CD4-positive, alpha-beta memory T cell (primary cell): Measurements from ENCODE around the gene CDH13. TPM values are rescaled to one million over a fixed set of nuclear protein-coding genes. Genes with fewer than 3 reads are reported as not detected.

Experiments used
- CTCF ChIA-PET: fragments of 350-600 bp; sonication (Branson Sonifier 250); formaldehyde crosslinking; loops from one replicate; lab custom pipeline; 2021; ENCODE audit warnings: inconsistent platforms; ENCODE audit not compliant: partially characterized antibody; lab: Charles Lee
- POLR2A ChIA-PET: fragments of 350-600 bp; sonication (Branson Sonifier 250); formaldehyde crosslinking; loops from one replicate; lab custom pipeline; 2021; ENCODE audit not compliant: partially characterized antibody; lab: Charles Lee
- DNase-seq, 5 donors: peaks; one replicate each; pipeline versions ENCODE4 v3.0.0 to v3.0.0-alpha.2; 2020 to 2022; ENCODE audit warnings: mixed read lengths in 1 of 5
- H3K27ac ChIP-seq: one replicate; pipeline ENCODE4 v1.7.0; 2013; ENCODE audit warnings: low read depth, low read length
- H3K27me3 ChIP-seq: 2 replicates; pipeline ENCODE4 v1.7.0; 2013; ENCODE audit warnings: mild to moderate bottlenecking, low read length, moderate library complexity; ENCODE audit not compliant: insufficient read depth
- H3K36me3 ChIP-seq: 2 replicates; pipeline ENCODE4 v1.7.0; 2013; ENCODE audit warnings: mild to moderate bottlenecking, low read length, moderate library complexity; ENCODE audit not compliant: insufficient read depth
- H3K4me1 ChIP-seq: 2 replicates; pipeline ENCODE4 v1.7.0; 2013; ENCODE audit warnings: mild to moderate bottlenecking, low read length, moderate library complexity; ENCODE audit not compliant: insufficient read depth
- H3K4me3 ChIP-seq, 2 donors: one replicate each; pipeline ENCODE4 v1.7.0; 2013; ENCODE audit warnings: low read length in 2 of 2, mild to moderate bottlenecking in 1 of 2
- H3K9me3 ChIP-seq, 2 donors: one replicate each; pipeline ENCODE4 v1.7.0; 2013; ENCODE audit warnings: low read length in 2 of 2, control low read depth in 1 of 2; ENCODE audit not compliant: control insufficient read depth in 1 of 2
- H3K27ac Mint-ChIP-seq, 7 donors: one replicate each; pipeline ENCODE4 v1.8.0; 2020 to 2021; ENCODE audit warnings: mixed read lengths in 7 of 7, mild to moderate bottlenecking in 6 of 7, inconsistent platforms in 3 of 7, moderate library complexity in 3 of 7
- H3K27me3 Mint-ChIP-seq, 2 donors: one replicate each; pipeline ENCODE4 v1.8.0; 2020 to 2021; ENCODE audit warnings: mixed read lengths in 2 of 2
- H3K36me3 Mint-ChIP-seq, 2 donors: one replicate each; pipeline ENCODE4 v1.8.0; 2020 to 2021; ENCODE audit warnings: mixed read lengths in 2 of 2, inconsistent platforms in 1 of 2, mild to moderate bottlenecking in 1 of 2
- H3K4me1 Mint-ChIP-seq, 4 donors: one replicate each; pipeline ENCODE4 v1.8.0; 2020 to 2021; ENCODE audit warnings: mixed read lengths in 4 of 4, mild to moderate bottlenecking in 1 of 4
- H3K4me3 Mint-ChIP-seq, 8 donors: one replicate each; pipeline ENCODE4 v1.8.0; 2020 to 2021; ENCODE audit warnings: mixed read lengths in 8 of 8, mild to moderate bottlenecking in 7 of 8, moderate library complexity in 6 of 8, inconsistent platforms in 3 of 8
- H3K9me3 Mint-ChIP-seq, 8 donors: one replicate each; pipeline ENCODE4 v1.8.0; 2020 to 2021; ENCODE audit warnings: mixed read lengths in 8 of 8, mild to moderate bottlenecking in 5 of 8, inconsistent platforms in 3 of 8, moderate library complexity in 1 of 8
- intact Hi-C: fragments of 100-400 bp; cut with micrococcal nuclease; formaldehyde crosslinking; loops from one replicate; pipeline ENCODE4 v1.15.1; 2023
- polyA plus RNA-seq, 2 donors: library from polyadenylated mRNA; unstranded; fragments of 300-500 nt; fragmentation: Illumina TruSeq; gene quantifications; one replicate each; pipeline ENCODE4 v1.2.3, GENCODE V29; 2021
- total RNA-seq, 2 experiments: library from RNA; stranded (reverse); gene quantifications; one replicate each; pipeline ENCODE4 v1.2.3, GENCODE V29; 2021

The CDH13 gene
- total and polyA plus RNA-seq, 4 experiments from 2014 or later: not detected

GRCh38 chr16:83762141-83762991 lies 1135.6 kb downstream of the CDH13 start:
- no peak overlapping the region for H3K27ac Mint-ChIP-seq
- no peaks in the 10 kb centered on the region for H3K27me3 ChIP-seq
- no peaks in the 10 kb centered on the region for H3K36me3 ChIP-seq
- no peak overlapping the region for H3K4me3 ChIP-seq
- POLR2A ChIA-PET: no interaction called here
- intact Hi-C loops: no loop called here
- no peaks in the 10 kb centered on the region for H3K4me1 Mint-ChIP-seq
- no peaks in the 10 kb centered on the region for H3K9me3 ChIP-seq
- DNase-seq: no peak
- peaks cover 1 to 4% of the 10 kb centered on the region in 2 donors for H3K27me3 Mint-ChIP-seq
- H3K4me1 ChIP-seq: no peaks in the 10 kb centered on the region
- no peaks in the 10 kb centered on the region for H3K36me3 Mint-ChIP-seq
- CTCF ChIA-PET: no interaction called here
- H3K27ac ChIP-seq: no peak overlapping the region
- H3K4me3 Mint-ChIP-seq: no peak overlapping the region
- peaks cover 0 to 1% (median 0%) of the 10 kb centered on the region in 8 donors for H3K9me3 Mint-ChIP-seq

DNA sequence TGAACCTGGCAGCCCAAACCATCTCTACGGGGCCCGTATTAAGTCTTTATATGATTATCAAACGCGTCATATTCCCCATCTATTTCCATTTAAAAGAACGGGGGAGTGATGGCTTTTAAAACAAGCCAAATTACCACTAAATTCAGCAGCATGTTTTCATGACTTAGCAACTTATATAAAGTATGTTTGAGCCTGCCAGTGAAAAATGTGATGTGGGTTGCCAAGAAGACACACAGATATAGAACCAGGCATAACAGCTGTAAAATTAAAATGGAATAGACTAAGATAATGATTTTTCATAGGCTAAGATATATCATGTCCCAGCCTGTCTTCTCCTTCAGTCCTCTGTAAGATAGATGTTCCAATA lies 1136.2 kb downstream of the CDH13 start:
- POLR2A ChIA-PET: no interaction called here
- intact Hi-C loops: no loop called here
- CTCF ChIA-PET: no interaction called here

GRCh38 chr16:83768986-83769385 lies 1142.2 kb downstream of the CDH13 start:
- H3K27ac Mint-ChIP-seq: no peak overlapping the region
- H3K36me3 ChIP-seq: no peaks in the 10 kb centered on the region
- no peak overlapping the region for H3K4me3 ChIP-seq
- intact Hi-C loops: no loop called here
- ChIA-PET POLR2A (no interaction called here), CTCF (no interaction called here)
- no peaks in the 10 kb centered on the region for H3K36me3 Mint-ChIP-seq
- no peak for DNase-seq
- no peaks in the 10 kb centered on the region for H3K9me3 ChIP-seq
- no peaks in the 10 kb centered on the region for H3K4me1 Mint-ChIP-seq
- peaks cover 0 to 4% (median 0%) of the 10 kb centered on the region in 8 donors for H3K9me3 Mint-ChIP-seq
- H3K4me3 Mint-ChIP-seq: no peak overlapping the region
- no peaks in the 10 kb centered on the region for H3K27me3 ChIP-seq
- peaks cover 0 to 18% of the 10 kb centered on the region in 2 donors for H3K27me3 Mint-ChIP-seq
- no peak overlapping the region for H3K27ac ChIP-seq
- no peaks in the 10 kb centered on the region for H3K4me1 ChIP-seq

More for the DNA sequence above, 1136.2 kb downstream of the CDH13 start:
- H3K36me3 ChIP-seq: no peaks in the 10 kb centered on the region
- H3K27ac Mint-ChIP-seq: no peak overlapping the region
- H3K9me3 Mint-ChIP-seq: peaks cover 0 to 1% (median 0%) of the 10 kb centered on the region in 8 donors
- H3K4me1 ChIP-seq: no peaks in the 10 kb centered on the region
- no peaks in the 10 kb centered on the region for H3K36me3 Mint-ChIP-seq
- H3K9me3 ChIP-seq: no peaks in the 10 kb centered on the region
- peaks cover 0 to 6% of the 10 kb centered on the region in 2 donors for H3K27me3 Mint-ChIP-seq
- H3K4me3 ChIP-seq: no peak overlapping the region
- H3K4me3 Mint-ChIP-seq: no peak overlapping the region
- no peaks in the 10 kb centered on the region for H3K27me3 ChIP-seq
- no peak overlapping the region for H3K27ac ChIP-seq
- no peak for DNase-seq
- H3K4me1 Mint-ChIP-seq: no peaks in the 10 kb centered on the region

- DNase-seq: no peak
- H3K27me3 Mint-ChIP-seq: peaks cover 0 to 18% of the 10 kb centered on the region in 2 donors
- Histone ChIP-seq H3K4me3 (no peak overlapping the region), H3K9me3 (no peaks in the 10 kb centered on the region), H3K4me1 (no peaks in the 10 kb centered on the region), H3K27ac (no peak overlapping the region), H3K27me3 (no peaks in the 10 kb centered on the region), H3K36me3 (no peaks in the 10 kb centered on the region)
- H3K27ac Mint-ChIP-seq: no peak overlapping the region
- CTCF ChIA-PET: no interaction called here
- intact Hi-C loops: no loop called here
- no peaks in the 10 kb centered on the region for H3K36me3 Mint-ChIP-seq
- H3K4me1 Mint-ChIP-seq: no peaks in the 10 kb centered on the region
- POLR2A ChIA-PET: no interaction called here
- H3K9me3 Mint-ChIP-seq: peaks cover 0 to 4% (median 0%) of the 10 kb centered on the region in 8 donors
- no peak overlapping the region for H3K4me3 Mint-ChIP-seq
Observed at GRCh38 chr16:83769397-83770008, 1142.7 kb downstream of the CDH13 start.

- ChIA-PET POLR2A (no interaction called here), CTCF (no interaction called here)
- Histone ChIP-seq H3K27ac (no peak overlapping the region), H3K9me3 (no peaks in the 10 kb centered on the region), H3K27me3 (no peaks in the 10 kb centered on the region), H3K4me3 (no peak overlapping the region), H3K4me1 (no peaks in the 10 kb centered on the region), H3K36me3 (no peaks in the 10 kb centered on the region)
- Mint-ChIP-seq H3K27ac (no peak overlapping the region), H3K27me3 (peaks cover under 1 to 16% of the 10 kb centered on the region in 2 donors), H3K4me3 (no peak overlapping the region), H3K4me1 (no peaks in the 10 kb centered on the region), H3K36me3 (no peaks in the 10 kb centered on the region), H3K9me3 (peaks cover 0 to 4% (median 0%) of the 10 kb centered on the region in 8 donors)
- no peak for DNase-seq
- intact Hi-C loops: no loop called here
Observed at GRCh38 chr16:83771306-83771942, 1144.7 kb downstream of the CDH13 start.

DNA sequence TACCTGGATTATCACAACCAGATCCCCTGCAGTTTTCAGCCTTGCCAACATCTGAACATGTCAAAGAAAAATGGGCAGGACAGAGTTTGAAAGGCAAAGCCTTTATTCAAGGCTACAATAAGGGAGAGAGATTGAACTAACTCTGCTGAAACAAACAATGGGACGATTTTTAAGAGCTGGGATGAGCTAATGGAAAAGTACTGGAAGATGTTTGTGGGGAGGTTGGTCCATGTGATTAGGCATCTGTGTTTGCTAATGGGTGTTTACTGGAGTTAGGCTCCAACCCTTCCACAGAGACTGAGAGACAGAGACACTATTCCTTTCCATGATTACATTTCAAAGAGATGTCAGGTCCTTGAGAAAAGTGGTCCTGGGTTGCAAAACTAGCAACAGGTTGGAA lies 1146.0 kb downstream of the CDH13 start:
- H3K36me3 ChIP-seq: no peaks in the 10 kb centered on the region
- no peaks in the 10 kb centered on the region for H3K4me1 ChIP-seq
- H3K27me3 Mint-ChIP-seq: peaks cover 3 to 14% of the 10 kb centered on the region in 2 donors
- CTCF ChIA-PET: no interaction called here
- intact Hi-C loops: no loop called here
- no peak overlapping the region for H3K4me3 ChIP-seq
- H3K4me1 Mint-ChIP-seq: no peaks in the 10 kb centered on the region
- H3K9me3 Mint-ChIP-seq: peaks cover 0 to 4% (median 0%) of the 10 kb centered on the region in 8 donors
- no peaks in the 10 kb centered on the region for H3K36me3 Mint-ChIP-seq
- H3K27ac Mint-ChIP-seq: no peak overlapping the region
- no peak overlapping the region for H3K27ac ChIP-seq
- no peaks in the 10 kb centered on the region for H3K9me3 ChIP-seq
- H3K27me3 ChIP-seq: no peaks in the 10 kb centered on the region
- POLR2A ChIA-PET: no interaction called here
- no peak overlapping the region for H3K4me3 Mint-ChIP-seq
- no peak for DNase-seq

GRCh38 chr16:83774066-83774465 lies 1147.3 kb downstream of the CDH13 start:
- ChIA-PET CTCF (no interaction called here), POLR2A (no interaction called here)
- H3K36me3 Mint-ChIP-seq: no peaks in the 10 kb centered on the region
- H3K36me3 ChIP-seq: no peaks in the 10 kb centered on the region
- intact Hi-C loops: no loop called here
- H3K27me3 Mint-ChIP-seq: peaks cover 3 to 15% of the 10 kb centered on the region in 2 donors
- H3K9me3 Mint-ChIP-seq: peaks cover 0 to 4% (median 0%) of the 10 kb centered on the region in 8 donors
- H3K4me3 Mint-ChIP-seq: no peak overlapping the region
- H3K27ac Mint-ChIP-seq: no peak overlapping the region
- no peaks in the 10 kb centered on the region for H3K9me3 ChIP-seq
- H3K27ac ChIP-seq: no peak overlapping the region
- no peak overlapping the region for H3K4me3 ChIP-seq
- no peaks in the 10 kb centered on the region for H3K27me3 ChIP-seq
- no peak for DNase-seq
- H3K4me1 ChIP-seq: no peaks in the 10 kb centered on the region
- H3K4me1 Mint-ChIP-seq: no peaks in the 10 kb centered on the region
